SK-N-SH (cell line): ENCODE data around the gene NIPSNAP3A. TPM values are rescaled to one million over a fixed set of nuclear protein-coding genes. Genes with fewer than 3 reads are reported as not detected.

Experiments used
- CTCF ChIA-PET: fragments of 300-600, 350-600 bp; formaldehyde crosslinking; extraction: SDS; loops from one replicate; lab custom pipeline; 2021; lab: Yijun Ruan, JAX
- POLR2A ChIA-PET: fragments of 350-600 bp; sonication (Branson Sonifier 250); formaldehyde crosslinking; extraction: SDS; loops from one replicate; lab custom pipeline; 2020; ENCODE audit warnings: antibody characterized with exemption, inconsistent platforms; lab: Yijun Ruan, JAX
- DNase-seq: peaks from one replicate; pipeline ENCODE4 v3.0.0; 2012
- H2AFZ ChIP-seq: fragments of 200-600 bp; sonication (generic); 2 replicates; pipeline ENCODE4 v1.8.1; 2016; ENCODE audit warnings: antibody characterized with exemption, mild to moderate bottlenecking, low read depth
- H3F3A ChIP-seq: fragments of 200-600 bp; sonication (generic); replicated peaks from 2 replicates; pipeline ENCODE3; 2016; ENCODE audit warnings: antibody characterized with exemption, mild to moderate bottlenecking; ENCODE audit not compliant: insufficient read depth
- H3K27ac ChIP-seq, 2 experiments: fragments of 200-500 bp in 1 of 2; fragments of 200-600 bp in 1 of 2; sonication (Bioruptor generic) in 1 of 2; sonication (generic), shearing (Covaris generic) in 1 of 2; 2 replicates each; pipeline versions ENCODE4 v1.5.1 to v1.6.1; 2014 to 2016; ENCODE audit warnings: low read depth in 2 of 2, inconsistent platforms in 1 of 2, low read length in 1 of 2, mild to moderate bottlenecking in 1 of 2, mixed read lengths in 1 of 2
- H3K27me3 ChIP-seq: fragments of 200-600 bp; sonication (generic), shearing (Covaris generic); 2 replicates; pipeline ENCODE4 v1.6.1; 2016; ENCODE audit warnings: mixed run types; ENCODE audit not compliant: insufficient read depth
- H3K36me3 ChIP-seq, 2 experiments: fragments of 200-500 bp in 1 of 2; fragments of 200-600 bp in 1 of 2; sonication (Bioruptor generic) in 1 of 2; sonication (generic) in 1 of 2; replicated peaks in 1 of 2; 2 replicates each; pipeline versions ENCODE3 to v1.5.1; 2014 to 2016; ENCODE audit warnings: low read length in 1 of 2, mild to moderate bottlenecking in 1 of 2; ENCODE audit not compliant: insufficient read depth in 2 of 2, control insufficient read depth in 1 of 2
- H3K4me1 ChIP-seq, 2 experiments: fragments of 200-500 bp in 1 of 2; fragments of 200-600 bp in 1 of 2; sonication (Bioruptor generic) in 1 of 2; sonication (generic), shearing (Covaris generic) in 1 of 2; 2 replicates each; pipeline versions ENCODE4 v1.5.1 to v1.6.1; 2014 to 2016; ENCODE audit warnings: low read depth in 1 of 2, low read length in 1 of 2, mixed run types in 1 of 2; ENCODE audit not compliant: insufficient read depth in 2 of 2, control insufficient read depth in 1 of 2
- H3K4me2 ChIP-seq: fragments of 200-600 bp; sonication (generic), shearing (Covaris generic); 2 replicates; pipeline ENCODE4 v1.6.1; 2017; ENCODE audit warnings: mixed run types
- H3K4me3 ChIP-seq, 2 experiments: fragments of 200-500 bp in 1 of 2; fragments of 200-600 bp in 1 of 2; sonication (Bioruptor generic) in 1 of 2; sonication (generic), shearing (Covaris generic) in 1 of 2; 2 replicates each; pipeline versions ENCODE4 v1.5.1 to v1.8.1; 2014 to 2016; ENCODE audit warnings: low read depth in 2 of 2, inconsistent platforms in 1 of 2, low read length in 1 of 2, mild to moderate bottlenecking in 1 of 2, mixed read lengths in 1 of 2, moderate library complexity in 1 of 2
- H3K79me2 ChIP-seq: fragments of 200-600 bp; sonication (generic); 2 replicates; pipeline ENCODE4 v1.8.1; 2017; ENCODE audit warnings: mild to moderate bottlenecking; ENCODE audit not compliant: insufficient read depth
- H3K9ac ChIP-seq: fragments of 200-600 bp; sonication (generic); 2 replicates; pipeline ENCODE4 v1.6.1; 2017; ENCODE audit warnings: mixed run types
- H3K9me2 ChIP-seq: fragments of 200-600 bp; sonication (generic); 2 replicates; pipeline ENCODE4 v1.6.1; 2017; ENCODE audit warnings: mixed run types
- H3K9me3 ChIP-seq: fragments of 200-600 bp; sonication (generic); 2 replicates; pipeline ENCODE4 v1.6.1; 2017; ENCODE audit warnings: mixed run types, mild to moderate bottlenecking, moderate library complexity
- H4K20me1 ChIP-seq: fragments of 200-600 bp; sonication (generic); 2 replicates; pipeline ENCODE4 v1.6.1; 2017; ENCODE audit warnings: mild to moderate bottlenecking, mixed run types; ENCODE audit not compliant: insufficient read depth
- ELF1 ChIP-seq: IDR thresholded peaks from 2 replicates; pipeline ENCODE4 v1.4.0; 2012
- EP300 ChIP-seq, 2 experiments: IDR thresholded peaks; 2 replicates each; pipeline versions ENCODE4 v1.4.0 to v1.6.1; 2012; ENCODE audit warnings: borderline replicate concordance in 1 of 2, low read depth in 1 of 2, low read length in 1 of 2
- FOXJ3 ChIP-seq: sonication (generic); formaldehyde crosslinking; IDR thresholded peaks from 2 replicates; pipeline ENCODE4 v1.5.1; 2020; ENCODE audit warnings: mild to moderate bottlenecking, missing genetic modification reagents
- FOXM1 ChIP-seq: IDR thresholded peaks from 2 replicates; pipeline ENCODE4 v1.4.0; 2012; ENCODE audit warnings: low read depth, mild to moderate bottlenecking
- GABPA ChIP-seq: IDR thresholded peaks from 2 replicates; pipeline ENCODE4 v1.4.0; 2012; ENCODE audit warnings: low read depth, mild to moderate bottlenecking
- GATA2 ChIP-seq: sonication (generic); formaldehyde crosslinking; IDR thresholded peaks from 2 replicates; pipeline ENCODE4 v1.5.0; 2020; ENCODE audit warnings: mild to moderate bottlenecking, missing genetic modification reagents
- IRF3 ChIP-seq: fragments of 150-350 bp; IDR thresholded peaks from 2 replicates; pipeline ENCODE4 v1.6.1; 2016; ENCODE audit warnings: mild to moderate bottlenecking, low read depth, low read length
- JUND ChIP-seq: IDR thresholded peaks from 2 replicates; pipeline ENCODE4 v1.4.0; 2012
- MXI1 ChIP-seq: IDR thresholded peaks from 2 replicates; pipeline ENCODE4 v1.6.1; 2012; ENCODE audit warnings: mild to moderate bottlenecking, low read depth, low read length, improper control_type of control experiment
- NFIC ChIP-seq: IDR thresholded peaks from 2 replicates; pipeline ENCODE4 v1.4.0; 2012; ENCODE audit warnings: borderline replicate concordance
- NRF1 ChIP-seq: IDR thresholded peaks from 2 replicates; pipeline ENCODE4 v1.6.1; 2012; ENCODE audit warnings: low read depth, mild to moderate bottlenecking, low read length
- SMC3 ChIP-seq: IDR thresholded peaks from 2 replicates; pipeline ENCODE4 v1.6.1; 2012; ENCODE audit warnings: low read depth, low read length, improper control_type of control experiment
- TCF12 ChIP-seq: IDR thresholded peaks from 2 replicates; pipeline ENCODE4 v1.4.0; 2012
- WGBS: methylation state at CpG from one replicate; pipeline ENCODE4 v1.1.6; 2017; ENCODE audit warnings: low lambda C conversion rate; 5-methylcytosine and 5-hydroxymethylcytosine counted together
- polyA plus RNA-seq, 3 experiments: library from polyadenylated mRNA; depleted of rRNA; stranded (reverse); fragments of >200 nt; gene quantifications; 2 replicates each; pipeline ENCODE4 v1.2.3, GENCODE V29; 2012
- TF ChIP-seq, protein P1 (sequence below): IDR thresholded peaks from 2 replicates; pipeline ENCODE4 v1.4.0; 2012; ENCODE audit warnings: low read depth, borderline replicate concordance
- TF ChIP-seq, protein P2 (sequence below): IDR thresholded peaks from 2 replicates; pipeline ENCODE4 v1.4.0; 2012; ENCODE audit warnings: low read depth, borderline replicate concordance
- TF ChIP-seq, protein P3 (sequence below): IDR thresholded peaks from 2 replicates; pipeline ENCODE4 v1.6.1; 2012; ENCODE audit warnings: mild to moderate bottlenecking, low read depth, low read length, moderate library complexity

Gene NIPSNAP3A
- polyA plus RNA-seq, 1 of the 3 experiments (the other 2 are of a cell fraction): 29.2 TPM

DNA sequence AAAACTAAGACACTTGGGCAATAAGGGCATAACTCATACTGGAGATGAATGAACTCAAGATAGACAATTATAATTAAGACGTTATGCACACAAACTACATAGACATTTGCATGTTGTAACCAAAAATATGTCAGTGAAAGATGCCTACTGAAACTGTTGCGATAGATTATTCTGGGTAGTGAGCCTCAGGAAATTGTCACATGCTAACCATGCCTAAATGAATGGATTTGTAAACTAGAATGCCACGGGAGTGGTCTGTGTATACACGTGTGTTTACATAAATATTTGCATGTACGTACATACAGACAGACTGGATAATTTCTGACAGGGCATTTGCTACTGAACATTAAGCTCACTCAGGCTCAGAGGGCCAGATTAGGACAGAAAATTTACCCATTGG lies 17.7 kb downstream of the NIPSNAP3A start:
- Histone ChIP-seq H3K79me2 (no peaks in the 10 kb centered on the region), H3K27me3 (no peaks in the 10 kb centered on the region), H2AFZ (peak overlapping the region; percentile 97; the same call in 1 of the 2 replicates), H3K9ac (no peak overlapping the region), H4K20me1 (no peaks in the 10 kb centered on the region), H3K27ac (no peak overlapping the region), H3K4me3 (no peak overlapping the region), H3K9me3 (no peaks in the 10 kb centered on the region), H3K4me2 (no peak overlapping the region; the same call in 1 of the 2 replicates), H3K9me2 (no peaks in the 10 kb centered on the region), H3K4me1 (no peaks in the 10 kb centered on the region), H3F3A (peaks cover 10% of the 10 kb centered on the region), H3K36me3 (peaks cover 10 to 15% of the 10 kb centered on the region in 2 experiments)
- POLR2A ChIA-PET: no interaction called here
- DNase-seq: no peak
- TF ChIP-seq NRF1: no peak
- TF ChIP-seq IRF3: no peak
- TF ChIP-seq NFIC: no peak
- no peak for TF ChIP-seq TCF12
- TF ChIP-seq GABPA: no peak
- TF ChIP-seq, protein P1, sequence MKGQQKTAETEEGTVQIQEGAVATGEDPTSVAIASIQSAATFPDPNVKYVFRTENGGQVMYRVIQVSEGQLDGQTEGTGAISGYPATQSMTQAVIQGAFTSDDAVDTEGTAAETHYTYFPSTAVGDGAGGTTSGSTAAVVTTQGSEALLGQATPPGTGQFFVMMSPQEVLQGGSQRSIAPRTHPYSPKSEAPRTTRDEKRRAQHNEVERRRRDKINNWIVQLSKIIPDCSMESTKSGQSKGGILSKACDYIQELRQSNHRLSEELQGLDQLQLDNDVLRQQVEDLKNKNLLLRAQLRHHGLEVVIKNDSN: no peak
- TF ChIP-seq SMC3: no peak
- TF ChIP-seq, protein P2, sequence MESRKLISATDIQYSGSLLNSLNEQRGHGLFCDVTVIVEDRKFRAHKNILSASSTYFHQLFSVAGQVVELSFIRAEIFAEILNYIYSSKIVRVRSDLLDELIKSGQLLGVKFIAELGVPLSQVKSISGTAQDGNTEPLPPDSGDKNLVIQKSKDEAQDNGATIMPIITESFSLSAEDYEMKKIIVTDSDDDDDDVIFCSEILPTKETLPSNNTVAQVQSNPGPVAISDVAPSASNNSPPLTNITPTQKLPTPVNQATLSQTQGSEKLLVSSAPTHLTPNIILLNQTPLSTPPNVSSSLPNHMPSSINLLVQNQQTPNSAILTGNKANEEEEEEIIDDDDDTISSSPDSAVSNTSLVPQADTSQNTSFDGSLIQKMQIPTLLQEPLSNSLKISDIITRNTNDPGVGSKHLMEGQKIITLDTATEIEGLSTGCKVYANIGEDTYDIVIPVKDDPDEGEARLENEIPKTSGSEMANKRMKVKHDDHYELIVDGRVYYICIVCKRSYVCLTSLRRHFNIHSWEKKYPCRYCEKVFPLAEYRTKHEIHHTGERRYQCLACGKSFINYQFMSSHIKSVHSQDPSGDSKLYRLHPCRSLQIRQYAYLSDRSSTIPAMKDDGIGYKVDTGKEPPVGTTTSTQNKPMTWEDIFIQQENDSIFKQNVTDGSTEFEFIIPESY: no peak
- TF ChIP-seq FOXJ3: no peak
- WGBS: 90% methylated on average over 5 of the region's 5 CpGs
- CTCF ChIA-PET: no interaction called here

DNA sequence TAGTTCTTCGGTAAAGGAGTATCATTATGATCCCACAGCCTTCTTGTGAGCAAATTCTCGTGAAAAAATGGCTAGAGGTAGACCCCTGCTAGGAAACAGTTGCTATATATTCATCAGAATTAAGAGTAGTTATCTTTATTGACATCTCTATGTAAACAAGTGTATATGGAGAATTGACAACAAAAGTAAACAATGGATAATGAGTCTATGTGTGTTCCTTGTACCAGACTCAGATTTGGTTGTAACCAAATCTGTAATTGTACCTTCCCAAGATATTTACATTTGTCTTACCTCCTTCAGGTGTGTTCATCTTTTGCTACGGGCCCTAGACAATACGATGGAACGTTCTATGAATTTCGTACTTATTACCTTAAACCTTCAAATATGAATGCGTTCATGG lies 18.5 kb downstream of the NIPSNAP3A start:
- Histone ChIP-seq H3K9me2 (no peaks in the 10 kb centered on the region), H3K4me1 (no peaks in the 10 kb centered on the region), H3K9me3 (no peaks in the 10 kb centered on the region), H2AFZ (no peak overlapping the region), H3F3A (peaks cover 7% of the 10 kb centered on the region), H3K79me2 (no peaks in the 10 kb centered on the region), H3K27ac (no peak overlapping the region), H3K4me2 (no peak overlapping the region), H4K20me1 (no peaks in the 10 kb centered on the region), H3K9ac (no peak overlapping the region), H3K4me3 (no peak overlapping the region), H3K36me3 (peaks cover under 1 to 7% of the 10 kb centered on the region in 2 experiments), H3K27me3 (no peaks in the 10 kb centered on the region)
- POLR2A ChIA-PET: no interaction called here
- TF ChIP-seq MXI1 (no peak), FOXJ3 (no peak), FOXM1 (no peak), JUND (no peak), EP300 (IDR thresholded peaks at IDR 0.05; ENCODE audit: borderline replicate concordance in 1 of 2, low read depth in 1 of 2, low read length in 1 of 2) (no peak), GATA2 (CRISPR knock-in tag) (no peak), ELF1 (no peak), NFIC (no peak)
- TF ChIP-seq, protein P1: no peak
- TF ChIP-seq, protein P3, sequence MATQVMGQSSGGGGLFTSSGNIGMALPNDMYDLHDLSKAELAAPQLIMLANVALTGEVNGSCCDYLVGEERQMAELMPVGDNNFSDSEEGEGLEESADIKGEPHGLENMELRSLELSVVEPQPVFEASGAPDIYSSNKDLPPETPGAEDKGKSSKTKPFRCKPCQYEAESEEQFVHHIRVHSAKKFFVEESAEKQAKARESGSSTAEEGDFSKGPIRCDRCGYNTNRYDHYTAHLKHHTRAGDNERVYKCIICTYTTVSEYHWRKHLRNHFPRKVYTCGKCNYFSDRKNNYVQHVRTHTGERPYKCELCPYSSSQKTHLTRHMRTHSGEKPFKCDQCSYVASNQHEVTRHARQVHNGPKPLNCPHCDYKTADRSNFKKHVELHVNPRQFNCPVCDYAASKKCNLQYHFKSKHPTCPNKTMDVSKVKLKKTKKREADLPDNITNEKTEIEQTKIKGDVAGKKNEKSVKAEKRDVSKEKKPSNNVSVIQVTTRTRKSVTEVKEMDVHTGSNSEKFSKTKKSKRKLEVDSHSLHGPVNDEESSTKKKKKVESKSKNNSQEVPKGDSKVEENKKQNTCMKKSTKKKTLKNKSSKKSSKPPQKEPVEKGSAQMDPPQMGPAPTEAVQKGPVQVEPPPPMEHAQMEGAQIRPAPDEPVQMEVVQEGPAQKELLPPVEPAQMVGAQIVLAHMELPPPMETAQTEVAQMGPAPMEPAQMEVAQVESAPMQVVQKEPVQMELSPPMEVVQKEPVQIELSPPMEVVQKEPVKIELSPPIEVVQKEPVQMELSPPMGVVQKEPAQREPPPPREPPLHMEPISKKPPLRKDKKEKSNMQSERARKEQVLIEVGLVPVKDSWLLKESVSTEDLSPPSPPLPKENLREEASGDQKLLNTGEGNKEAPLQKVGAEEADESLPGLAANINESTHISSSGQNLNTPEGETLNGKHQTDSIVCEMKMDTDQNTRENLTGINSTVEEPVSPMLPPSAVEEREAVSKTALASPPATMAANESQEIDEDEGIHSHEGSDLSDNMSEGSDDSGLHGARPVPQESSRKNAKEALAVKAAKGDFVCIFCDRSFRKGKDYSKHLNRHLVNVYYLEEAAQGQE: no peak
- WGBS: 96% methylated on average over 7 of the region's 7 CpGs
- DNase-seq: no peak
- CTCF ChIA-PET: no interaction called here
